Erythroblast (primary cell): ENCODE data around the gene BHLHA9.

ENCODE experiments used
- DNase-seq, 2 experiments: peaks; one replicate each; lab custom pipeline; 2025; lab: John Stamatoyannopoulos, UW
- GATA1 ChIP-seq: IDR thresholded peaks from 2 replicates; pipeline ENCODE4 v1.6.1; 2011; ENCODE audit warnings: low read depth, mild to moderate bottlenecking, control low read depth, low read length, moderate library complexity
- POLR2A ChIP-seq: IDR thresholded peaks from 2 replicates; pipeline ENCODE4 v1.6.1; 2011; ENCODE audit warnings: mild to moderate bottlenecking, low read length

BHLHA9 gene

GRCh38 chr17:1270210-1271029 is at the start of gene BHLHA9:
Gene BHLHA9, plus strand, starts transcription at chr17:1270444. Its CDS starts 120 bp downstream, at chr17:1270564.
- no peak for TF ChIP-seq POLR2A
- TF ChIP-seq GATA1 = no peak
- DNase-seq = peak in 1 of 2 experiments; percentile 22

GRCh38 chr17:1221209-1221608 is 49.0 kb upstream of the BHLHA9 start:
- no peak for TF ChIP-seq GATA1
- TF ChIP-seq POLR2A = no peak

GRCh38 chr17:1222321-1222720 is 47.9 kb upstream of the BHLHA9 start:
- no peak for DNase-seq
- TF ChIP-seq POLR2A (no peak), GATA1 (no peak)

More at GRCh38 chr17:1221209-1221608, 49.0 kb upstream of the BHLHA9 start:
- no peak for DNase-seq

GRCh38 chr17:1223662-1224061 is 46.6 kb upstream of the BHLHA9 start:
- TF ChIP-seq POLR2A = no peak
- no peak for TF ChIP-seq GATA1
- no peak for DNase-seq

GRCh38 chr17:1224330-1224729 is 45.9 kb upstream of the BHLHA9 start:
- DNase-seq = no peak
- TF ChIP-seq GATA1 (no peak), POLR2A (no peak)

GRCh38 chr17:1226308-1226707 is 43.9 kb upstream of the BHLHA9 start:
- TF ChIP-seq GATA1 = no peak
- no peak for TF ChIP-seq POLR2A
- no peak for DNase-seq

- no peak for DNase-seq
- TF ChIP-seq GATA1 = no peak
- TF ChIP-seq POLR2A = no peak
Observed at GRCh38 chr17:1227365-1227764, 42.9 kb upstream of the BHLHA9 start.

GRCh38 chr17:1227917-1228780 is 42.1 kb upstream of the BHLHA9 start:
- no peak for DNase-seq
- TF ChIP-seq GATA1 (no peak), POLR2A (no peak)

- no peak for TF ChIP-seq POLR2A
- TF ChIP-seq GATA1 = no peak
- DNase-seq = no peak
Observed at GRCh38 chr17:1228781-1229348, 41.4 kb upstream of the BHLHA9 start.

- TF ChIP-seq POLR2A (no peak), GATA1 (no peak)
- no peak for DNase-seq
Observed at GRCh38 chr17:1229349-1229899, 40.8 kb upstream of the BHLHA9 start.

- TF ChIP-seq POLR2A = no peak
- TF ChIP-seq GATA1 = no peak
- no peak for DNase-seq
Observed at GRCh38 chr17:1229900-1230501, 40.2 kb upstream of the BHLHA9 start.

GRCh38 chr17:1231456-1231855 is 38.8 kb upstream of the BHLHA9 start:
- TF ChIP-seq GATA1 = no peak
- TF ChIP-seq POLR2A = no peak
- no peak for DNase-seq

GRCh38 chr17:1232331-1232730 is 37.9 kb upstream of the BHLHA9 start:
- DNase-seq = no peak
- TF ChIP-seq POLR2A = no peak
- TF ChIP-seq GATA1 = no peak
